Fibroblast of skin of abdomen (primary cell): ENCODE results near the gene IMMP1L.

Experiments
- DNase-seq: peaks from one replicate; pipeline ENCODE4 v3.0.0-alpha.2; 2013

The IMMP1L gene

DNA sequence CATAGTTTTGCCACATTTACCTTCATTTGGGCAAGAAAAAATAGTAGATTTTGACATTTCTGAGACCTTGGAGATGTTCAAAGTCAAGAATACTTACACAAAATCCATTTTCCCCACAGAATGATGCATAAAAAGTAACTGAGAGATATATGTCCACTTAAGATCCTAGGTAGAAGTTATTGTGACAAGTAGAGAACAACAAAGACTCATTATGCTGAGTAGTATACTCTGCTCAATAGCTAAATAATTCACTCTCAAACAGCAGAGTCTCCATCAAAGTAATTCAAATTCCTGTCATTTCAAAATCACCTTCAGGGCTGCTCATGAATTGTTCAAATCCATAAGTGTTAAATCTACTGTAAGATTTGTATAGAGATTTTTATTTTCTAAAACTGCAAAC, 35.3 kb downstream of the IMMP1L start:
- DNase-seq = no peak

DNA sequence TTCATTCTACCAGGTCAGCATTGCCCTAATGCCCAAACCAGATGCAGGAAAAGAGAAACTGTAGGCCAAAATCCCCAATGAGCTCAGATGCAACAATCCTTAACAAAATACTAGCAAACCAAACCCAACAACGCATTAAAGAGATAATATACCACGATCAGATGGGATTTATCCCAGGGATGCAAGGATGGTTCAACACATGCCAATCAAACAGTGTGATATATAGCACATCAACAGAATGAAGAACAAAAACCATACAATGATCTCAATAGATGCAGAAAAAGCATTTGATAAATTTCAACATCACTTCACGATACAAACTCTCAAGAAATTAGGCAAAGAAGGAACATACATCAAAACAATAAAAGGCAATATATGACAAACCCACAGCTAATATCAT, 45.0 kb downstream of the IMMP1L start:
- DNase-seq = no peak

DNA sequence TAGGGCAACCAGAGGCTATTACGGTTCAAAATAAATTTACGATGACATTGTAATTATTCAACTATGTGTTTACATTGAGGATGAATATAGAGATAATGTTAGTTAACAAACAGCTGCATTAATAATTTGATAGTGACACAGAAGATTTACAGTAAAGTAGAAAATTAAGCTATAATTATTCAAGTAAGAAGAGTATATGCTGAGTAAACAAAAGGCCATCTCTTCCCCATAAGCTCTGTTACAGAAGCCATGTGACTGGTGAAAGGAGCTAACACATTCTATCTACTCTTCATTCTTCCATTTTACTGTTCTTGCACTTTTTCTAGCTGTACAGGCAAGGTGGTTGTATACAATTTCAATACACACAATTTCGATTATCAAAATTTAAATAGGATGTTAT, 54.2 kb downstream of the IMMP1L start:
- no peak for DNase-seq

GRCh38 chr11:31450841-31451240, 58.6 kb downstream of the IMMP1L start:
- no peak for DNase-seq

- DNase-seq = no peak
These were observed 60.4 kb downstream of the IMMP1L start for GRCh38 chr11:31449040-31449439.

DNA sequence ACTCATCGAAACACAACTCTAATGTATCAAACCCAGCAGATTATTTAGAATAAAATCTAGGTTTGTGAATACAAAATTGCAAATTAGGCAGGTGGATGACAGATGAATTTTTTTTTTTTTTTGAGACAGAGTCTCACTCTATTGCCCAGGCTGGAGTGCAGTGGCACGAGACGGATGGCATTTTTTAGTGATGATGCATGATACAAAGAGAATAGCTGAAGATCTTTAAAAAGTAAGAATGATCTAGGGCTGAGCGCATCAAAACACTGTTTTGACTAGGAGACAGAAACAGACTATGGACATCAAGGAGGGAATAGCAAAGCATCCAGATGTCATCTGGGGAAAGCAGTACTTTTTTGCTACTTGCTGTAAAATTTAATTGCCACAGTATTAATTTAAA, 63.8 kb downstream of the IMMP1L start:
- DNase-seq = peak; percentile 14

GRCh38 chr11:31443802-31444201, 65.6 kb downstream of the IMMP1L start:
- DNase-seq = no peak

GRCh38 chr11:31442086-31442485, 67.3 kb downstream of the IMMP1L start:
- no peak for DNase-seq

DNA sequence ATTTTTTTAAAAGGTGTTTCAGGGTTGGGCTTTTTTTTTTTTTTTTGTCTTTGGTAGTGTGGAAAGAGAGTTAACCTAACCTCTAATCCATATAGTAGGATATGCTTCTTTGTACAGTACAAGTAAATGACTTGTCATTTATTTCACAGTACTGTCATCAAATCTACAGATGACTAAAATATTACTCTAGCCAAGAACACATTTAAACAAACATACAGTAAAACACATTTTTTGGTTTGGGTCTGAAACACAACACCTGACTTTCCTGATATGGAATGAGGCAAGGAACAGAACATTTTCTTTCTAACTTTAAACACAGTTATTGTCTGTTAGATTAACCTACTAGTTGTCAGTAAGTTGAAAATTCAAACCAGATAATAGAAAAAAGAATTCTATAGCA, 68.1 kb downstream of the IMMP1L start:
- DNase-seq = no peak

GRCh38 chr11:31437742-31438435, 71.5 kb downstream of the IMMP1L start:
- DNase-seq = peak; percentile 29

DNA sequence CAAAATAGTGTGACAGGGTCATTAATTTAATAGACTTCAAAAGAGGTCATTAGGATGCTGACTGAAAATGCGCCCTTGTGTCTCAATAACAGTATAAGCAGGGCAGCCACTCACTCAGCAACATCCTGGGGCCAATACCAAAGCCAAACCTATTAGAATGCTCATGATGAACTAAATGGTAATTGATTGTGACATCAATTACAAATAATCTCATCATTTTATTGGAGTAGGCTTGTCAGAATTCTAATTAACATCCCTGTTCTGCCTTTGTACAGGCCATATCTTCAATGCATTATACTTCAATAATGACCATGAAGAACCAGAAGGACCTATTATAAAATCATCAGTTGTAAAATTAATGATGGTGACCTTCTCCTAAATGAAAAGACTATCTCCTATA, 75.6 kb downstream of the IMMP1L start:
- no peak for DNase-seq

GRCh38 chr11:31424652-31425051, 84.8 kb downstream of the IMMP1L start:
- no peak for DNase-seq

- DNase-seq = no peak
These were observed 86.7 kb downstream of the IMMP1L start for GRCh38 chr11:31422703-31423102.

- no peak for DNase-seq
These were observed 87.6 kb downstream of the IMMP1L start for GRCh38 chr11:31421820-31422219.

DNA sequence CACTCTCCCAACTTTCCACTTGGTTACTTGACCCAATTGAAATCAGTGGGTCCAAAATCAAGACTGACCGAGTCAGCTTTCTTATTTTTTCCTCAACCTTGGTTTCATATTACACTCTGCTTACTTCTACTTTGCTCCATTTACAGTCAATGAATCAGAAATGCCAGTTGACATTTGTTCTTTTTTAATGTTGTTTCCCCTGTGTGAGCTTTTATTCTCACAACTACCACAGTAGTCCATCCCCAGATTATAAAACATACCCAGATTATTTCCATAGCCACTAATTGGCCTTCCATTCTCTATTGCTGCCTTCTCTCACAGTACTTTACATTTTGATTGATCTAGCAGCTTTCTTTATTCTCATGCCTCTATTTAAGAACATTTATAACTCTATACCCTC, 89.8 kb downstream of the IMMP1L start:
- DNase-seq = no peak

- no peak for DNase-seq
These were observed 90.3 kb downstream of the IMMP1L start for GRCh38 chr11:31419138-31419537.

DNA sequence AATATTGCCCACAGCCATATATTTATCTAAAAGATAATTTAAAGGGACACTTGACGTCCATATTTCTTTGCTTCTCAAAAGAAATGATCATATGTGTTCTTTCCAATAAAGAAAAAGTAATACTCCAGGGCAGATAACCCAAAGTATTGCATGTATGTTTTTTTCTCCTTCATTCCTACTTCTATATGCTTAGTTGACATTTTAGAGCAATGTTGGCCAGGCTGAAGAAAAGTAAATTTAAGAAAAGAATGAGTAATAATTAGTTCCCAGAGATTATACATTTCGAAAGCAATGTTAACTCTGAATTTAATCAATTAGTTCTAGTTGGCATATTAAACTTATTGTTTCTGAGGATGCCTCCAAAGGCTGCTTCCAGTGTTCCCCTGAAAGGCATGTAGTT, 91.6 kb downstream of the IMMP1L start:
- DNase-seq = no peak

- no peak for DNase-seq
These were observed 92.1 kb downstream of the IMMP1L start for GRCh38 chr11:31417357-31417756.

DNA sequence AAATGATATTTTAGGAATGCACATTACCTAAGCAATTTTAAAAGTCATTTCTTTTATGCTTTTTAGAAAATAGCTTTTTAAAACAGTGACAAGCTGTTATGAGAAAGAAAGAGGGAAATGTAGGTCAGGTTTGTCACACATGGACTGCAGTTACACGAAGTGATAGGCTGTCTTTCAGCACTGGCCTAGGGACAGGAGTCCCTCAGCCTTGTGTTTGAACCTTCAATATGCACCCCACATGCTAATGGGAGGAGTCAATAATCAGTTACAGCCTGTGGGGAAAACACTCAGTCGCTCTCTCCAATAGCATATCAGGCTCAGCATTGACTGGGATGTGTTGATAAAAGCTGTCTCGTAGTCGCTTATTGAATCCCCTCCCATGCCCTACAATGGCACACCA, 94.0 kb downstream of the IMMP1L start:
- no peak for DNase-seq

DNA sequence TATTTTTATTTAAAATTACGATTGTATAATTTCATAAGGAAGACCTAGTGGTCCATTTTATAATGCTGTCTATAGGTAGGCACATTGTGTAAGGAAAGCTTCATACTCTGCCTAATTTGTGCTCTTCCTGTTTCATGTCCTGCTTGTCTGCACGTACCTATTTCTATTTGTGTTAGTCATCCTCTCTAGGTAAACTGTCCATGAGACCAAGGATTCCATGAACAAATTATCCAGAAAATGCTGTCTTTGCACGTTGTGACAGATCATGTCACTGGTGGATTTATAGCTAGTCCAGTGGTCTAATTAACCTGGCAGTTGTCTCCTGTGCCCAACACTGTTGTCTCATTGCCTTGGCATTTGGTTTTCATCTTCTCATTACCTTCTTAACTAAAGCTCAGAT, 95.1 kb downstream of the IMMP1L start:
- no peak for DNase-seq

DNA sequence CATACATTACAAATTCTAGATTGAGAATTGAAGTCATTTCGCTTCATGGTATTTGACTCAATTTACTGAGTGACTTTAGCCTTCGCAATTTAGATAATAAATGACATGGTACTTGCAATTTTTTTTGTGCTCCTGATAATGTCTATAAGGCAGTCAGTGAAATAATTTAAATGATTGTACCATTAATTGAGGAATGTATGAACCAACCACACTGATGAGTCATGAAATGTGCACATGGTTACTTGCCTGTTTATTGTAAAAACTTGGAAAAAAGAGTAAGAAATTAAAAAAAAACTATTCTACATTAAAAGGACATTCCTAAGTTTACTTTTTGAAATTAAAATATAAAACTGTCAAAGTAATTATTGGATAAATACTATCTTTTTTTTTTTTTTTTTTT, 96.5 kb downstream of the IMMP1L start:
- peak; percentile 76 for DNase-seq

GRCh38 chr11:31408201-31408600, 101.2 kb downstream of the IMMP1L start:
- no peak for DNase-seq

GRCh38 chr11:31404614-31405013, 104.8 kb downstream of the IMMP1L start:
- DNase-seq = no peak

GRCh38 chr11:31397239-31397834, 112.1 kb downstream of the IMMP1L start:
- peak; percentile 8 for DNase-seq

DNA sequence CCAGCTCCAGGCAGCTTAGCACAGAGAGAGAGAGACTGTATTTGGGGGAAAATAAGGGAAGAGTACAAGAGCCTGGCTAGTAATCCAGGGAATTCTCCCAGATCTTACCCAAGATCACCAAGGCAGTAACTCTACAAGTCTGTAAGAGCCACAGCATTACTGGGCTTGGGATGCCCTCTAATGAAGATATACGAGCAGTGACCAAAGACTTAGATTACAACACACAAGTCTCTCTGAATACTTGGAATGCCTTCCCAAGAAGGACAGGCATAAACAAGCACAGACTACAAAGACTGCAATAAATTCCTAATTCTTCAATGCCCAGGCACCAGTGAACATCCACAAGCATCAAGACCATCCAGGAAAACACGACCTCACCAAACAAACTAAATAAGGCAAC, 122.0 kb downstream of the IMMP1L start:
- DNase-seq = peak; percentile 31
